ENCODE data around the gene SGSM2. TPM values are rescaled to one million over a fixed set of nuclear protein-coding genes. Genes with fewer than 3 reads are reported as not detected.

SGSM2 gene
- polyA plus RNA-seq, 1 donor (not counting 4 experiments of a cell fraction or from before 2014, with no cell fraction given): 16.4 TPM

- DNase-seq (ENCODE audit: low read depth, low spot score): no peak
These were observed 63.2 kb downstream of the SGSM2 start for GRCh38 chr17:2400474-2400866.

DNA sequence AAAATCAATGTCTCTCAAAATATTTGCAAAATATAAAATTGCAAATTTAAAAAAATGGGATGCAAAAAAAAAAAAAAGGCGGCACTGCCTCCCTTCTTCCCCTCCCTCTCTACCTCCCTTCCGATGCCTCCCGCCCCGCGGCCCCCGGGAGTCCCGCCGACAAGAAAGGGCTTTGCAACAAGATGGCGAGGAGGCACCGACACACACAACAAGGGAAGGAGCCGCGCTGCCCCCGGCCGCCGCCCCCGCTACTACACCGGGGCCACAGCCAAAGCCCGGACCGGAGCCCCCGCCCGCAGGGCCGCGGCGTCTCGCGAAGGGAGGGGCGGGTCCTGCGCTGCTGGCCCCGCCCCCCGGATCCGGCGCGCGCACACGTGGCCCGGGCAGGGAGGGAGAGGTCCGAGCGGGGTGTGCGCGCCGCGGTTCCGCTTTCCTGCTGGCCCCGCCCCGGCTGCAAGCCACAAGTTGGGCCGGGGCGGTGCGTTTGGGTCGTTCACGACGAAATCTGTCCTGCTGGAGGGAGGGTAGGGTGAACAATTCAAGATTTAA lies 63.6 kb downstream of the SGSM2 start, which contains the start of gene MNT:
MNT (minus strand) TSS at position 184 of the 549 bp plus-strand sequence. CDS start 348 bp downstream, outside the sequence.
- H4K20me1 ChIP-seq (ENCODE audit: control insufficient read depth, extremely low read depth, insufficient read depth, low read length): no peaks in the 10 kb centered on the region
- H2AFZ ChIP-seq (ENCODE audit: control insufficient read depth, low read length): peak within 1 kb of the TSS; percentile 90
- H3K9me3 ChIP-seq (ENCODE audit: control insufficient read depth, low read depth, low read length): no peaks in the 10 kb centered on the region
- H3K4me3 ChIP-seq (ENCODE audit: control insufficient read depth in 2 of 3, extremely low read depth in 1 of 3, insufficient read depth in 2 of 3, low read depth in 1 of 3, low read length in 3 of 3): peak within 1 kb of the TSS; percentile 88 to 97 (median 92)
- no peaks in the 10 kb centered on the region for H3K36me3 ChIP-seq (ENCODE audit: control insufficient read depth in 2 of 2, extremely low read depth in 1 of 2, insufficient read depth in 2 of 2, low read length in 2 of 2)
- H3K9me1 ChIP-seq (ENCODE audit: control insufficient read depth, extremely low read depth, insufficient read depth, low read length): no peaks in the 10 kb centered on the region
- no peak for DNase-seq (ENCODE audit: low read depth, low spot score)
- H3K9ac ChIP-seq (ENCODE audit: control insufficient read depth, extremely low read depth, insufficient read depth, low read length): peak within 1 kb of the TSS; percentile 99
- H3K4me2 ChIP-seq (ENCODE audit: control insufficient read depth, extremely low read depth, insufficient read depth, low read depth, low read length): peak within 1 kb of the TSS; percentile 79
- FAIRE-seq: no peak
- no peaks in the 10 kb centered on the region for H3K27me3 ChIP-seq (ENCODE audit: control insufficient read depth, extremely low read depth, insufficient read depth, low read length)
- dilution Hi-C loops (cut with MboI; ENCODE audit: extremely low pct_ligation_motif_present, low sequenced_read_pairs): no loop called here
- H3K27ac ChIP-seq (ENCODE audit: control insufficient read depth, insufficient read depth, low read length): peak within 1 kb of the TSS; percentile 93
- no peak for TF ChIP-seq CTCF (optimal IDR thresholded peaks at IDR 0.05 in 1 of 3, IDR thresholded peaks at IDR 0.05 in 1 of 3, conservative IDR thresholded peaks at IDR 0.05 in 1 of 3; ENCODE audit: extremely low read depth in 1 of 3, insufficient read depth in 2 of 3, low read length in 3 of 3)
- no peak for TF ChIP-seq EZH2 (IDR thresholded peaks at IDR 0.05; ENCODE audit: low read length)
- peaks cover 20% of the 10 kb centered on the region for H3K79me2 ChIP-seq (ENCODE audit: control insufficient read depth, insufficient read depth, low read length)
- H3K4me1 ChIP-seq (ENCODE audit: control insufficient read depth, extremely low read depth, insufficient read depth, low read length): peaks cover 57% of the 10 kb centered on the region

More at GRCh38 chr17:2400474-2400866, 63.2 kb downstream of the SGSM2 start:
- Histone ChIP-seq H3K36me3 (ENCODE audit: control insufficient read depth in 2 of 2, extremely low read depth in 1 of 2, insufficient read depth in 2 of 2, low read length in 2 of 2) (no peaks in the 10 kb centered on the region), H3K9me1 (ENCODE audit: control insufficient read depth, extremely low read depth, insufficient read depth, low read length) (no peaks in the 10 kb centered on the region), H2AFZ (ENCODE audit: control insufficient read depth, low read length) (no peak overlapping the region), H3K4me2 (ENCODE audit: control insufficient read depth, extremely low read depth, insufficient read depth, low read depth, low read length) (peak overlapping the region; percentile 79), H3K79me2 (ENCODE audit: control insufficient read depth, insufficient read depth, low read length) (peaks cover 25% of the 10 kb centered on the region), H4K20me1 (ENCODE audit: control insufficient read depth, extremely low read depth, insufficient read depth, low read length) (no peaks in the 10 kb centered on the region), H3K9ac (ENCODE audit: control insufficient read depth, extremely low read depth, insufficient read depth, low read length) (peak overlapping the region; percentile 99), H3K27ac (ENCODE audit: control insufficient read depth, insufficient read depth, low read length) (peak overlapping the region; percentile 93), H3K27me3 (ENCODE audit: control insufficient read depth, extremely low read depth, insufficient read depth, low read length) (no peaks in the 10 kb centered on the region), H3K9me3 (ENCODE audit: control insufficient read depth, low read depth, low read length) (no peaks in the 10 kb centered on the region), H3K4me1 (ENCODE audit: control insufficient read depth, extremely low read depth, insufficient read depth, low read length) (peaks cover 54% of the 10 kb centered on the region), H3K4me3 (ENCODE audit: control insufficient read depth in 2 of 3, extremely low read depth in 1 of 3, insufficient read depth in 2 of 3, low read depth in 1 of 3, low read length in 3 of 3) (peak overlapping the region; percentile 88 to 97 (median 92))
- TF ChIP-seq EZH2 (IDR thresholded peaks at IDR 0.05; ENCODE audit: low read length) (no peak), CTCF (optimal IDR thresholded peaks at IDR 0.05 in 1 of 3, IDR thresholded peaks at IDR 0.05 in 1 of 3, conservative IDR thresholded peaks at IDR 0.05 in 1 of 3; ENCODE audit: extremely low read depth in 1 of 3, insufficient read depth in 2 of 3, low read length in 3 of 3) (peak in 1 of 3 experiments; percentile 1)
- FAIRE-seq: no peak
- dilution Hi-C loops (cut with MboI; ENCODE audit: extremely low pct_ligation_motif_present, low sequenced_read_pairs): no loop called here

Measured in keratinocyte (primary cell).